Measurements from ENCODE around the gene LTV1.

The LTV1 gene

GRCh38 chr6:143884216-143884900, 41.2 kb downstream of the LTV1 start:
- no peak for DNase-seq (ENCODE audit: low read depth in 2 of 2, low spot score in 1 of 2)

- DNase-seq (ENCODE audit: low read depth in 2 of 2, low spot score in 1 of 2) = no peak
Observed at GRCh38 chr6:143885116-143885515, 42.0 kb downstream of the LTV1 start.

- DNase-seq (ENCODE audit: low read depth in 2 of 2, low spot score in 1 of 2) = no peak
Observed at GRCh38 chr6:143894655-143895054, 51.5 kb downstream of the LTV1 start.

- DNase-seq (ENCODE audit: low read depth in 2 of 2, low spot score in 1 of 2) = no peak
Observed at GRCh38 chr6:143896126-143896860, 53.2 kb downstream of the LTV1 start.

- DNase-seq (ENCODE audit: low read depth in 2 of 2, low spot score in 1 of 2) = no peak
Observed at GRCh38 chr6:143900358-143900757, 57.2 kb downstream of the LTV1 start.

- DNase-seq (ENCODE audit: low read depth in 2 of 2, low spot score in 1 of 2) = no peak
Observed at GRCh38 chr6:143901885-143902750, 59.0 kb downstream of the LTV1 start.

- DNase-seq (ENCODE audit: low read depth in 2 of 2, low spot score in 1 of 2) = no peak
Observed at GRCh38 chr6:143902827-143903226, 59.7 kb downstream of the LTV1 start.

- DNase-seq (ENCODE audit: low read depth in 2 of 2, low spot score in 1 of 2) = no peak
Observed at GRCh38 chr6:143911028-143911427, 67.9 kb downstream of the LTV1 start.

GRCh38 chr6:143912671-143913070, 69.5 kb downstream of the LTV1 start:
- DNase-seq (ENCODE audit: low read depth in 2 of 2, low spot score in 1 of 2) = no peak

Measured in stimulated activated CD8-positive, alpha-beta memory T cell treated with anti-CD3 and anti-CD28 coated beads, Interleukin-4, amount 100 ng/mL, for 4 hours (primary cell).